Measurements from ENCODE around the gene CLDN5. TPM values are rescaled to one million over a fixed set of nuclear protein-coding genes. Genes with fewer than 3 reads are reported as not detected.

CLDN5 gene
- total and polyA plus RNA-seq, 5 experiments from 2014 or later: 0.11 to 0.22 TPM; not detected in 3

DNA sequence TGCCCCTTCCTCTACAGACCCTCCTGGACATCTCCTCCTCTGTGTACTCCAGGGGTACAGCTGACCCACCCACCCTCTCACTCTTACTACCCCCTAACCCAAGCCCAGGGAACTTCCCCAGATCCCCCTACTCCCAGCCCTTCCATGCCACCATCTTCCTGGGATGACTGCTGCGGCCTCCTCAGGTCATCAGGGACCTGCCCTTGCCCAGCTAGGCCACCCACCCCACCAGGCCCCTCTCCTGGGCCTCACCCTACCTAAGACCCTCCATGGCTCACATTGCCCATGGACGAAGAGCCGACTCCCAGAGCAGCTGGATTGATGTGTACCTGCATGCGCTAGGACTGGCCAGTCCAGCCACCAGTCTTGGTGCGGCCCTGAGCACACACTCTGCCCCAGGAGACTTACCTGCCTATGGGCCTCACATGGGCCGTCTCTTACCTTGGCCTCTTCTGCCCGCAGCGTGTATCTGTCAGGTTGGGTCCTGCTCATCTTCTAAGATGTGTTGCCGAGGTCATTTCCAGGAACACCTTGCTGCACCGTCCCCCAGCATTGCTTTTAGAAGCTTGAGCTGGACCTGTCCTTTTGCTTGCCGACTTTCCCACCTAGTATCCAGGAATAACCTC, 2.0 kb upstream of the CLDN5 start:
- Mint-ChIP-seq H3K36me3 (no peaks in the 10 kb centered on the region), H3K27ac (peak overlapping the region in 1 of 10 donors; percentile 22), H3K9me3 (no peaks in the 10 kb centered on the region), H3K27me3 (peaks cover 0 to 36% (median 26%) of the 10 kb centered on the region in 5 donors), H3K4me1 (peaks cover 3 to 18% (median 9%) of the 10 kb centered on the region in 4 donors), H3K4me3 (peak overlapping the region in 5 of 10 donors; percentile 6 to 41 (median 23))
- POLR2A ChIA-PET: interaction anchor here (0.5 kb wide), 1 partner anchor 10 kb away, joined by 3 read pairs; no protein-coding TSS in a partner anchor
- DNase-seq: no peak
- ATAC-seq: no peak

DNA sequence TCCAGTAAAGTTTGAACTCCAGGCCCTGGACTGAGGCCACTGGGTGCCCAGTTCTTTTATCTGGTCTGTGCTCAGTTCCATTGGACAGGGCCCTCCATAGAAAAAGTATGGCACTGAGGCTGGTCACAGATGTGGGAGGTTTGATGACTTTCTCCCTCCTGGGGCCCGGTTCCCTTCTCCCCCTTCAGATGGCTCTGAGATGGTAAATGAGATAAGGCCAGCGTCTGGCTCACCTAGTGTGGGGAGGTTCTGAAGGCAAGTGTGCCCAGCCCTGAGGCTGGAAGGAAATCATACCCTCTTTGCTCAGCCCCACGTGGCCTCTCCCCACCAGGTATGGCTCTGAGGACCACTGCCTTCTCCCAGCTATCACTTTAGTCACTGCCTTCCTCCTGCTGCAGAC, 1.5 kb upstream of the CLDN5 start:
- POLR2A ChIA-PET: no interaction called here
- Mint-ChIP-seq H3K27ac (no peak overlapping the region), H3K36me3 (no peaks in the 10 kb centered on the region), H3K4me1 (peaks cover 3 to 18% (median 9%) of the 10 kb centered on the region in 4 donors), H3K27me3 (peaks cover 0 to 36% (median 26%) of the 10 kb centered on the region in 5 donors), H3K4me3 (peak overlapping the region in 4 of 10 donors; percentile 6 to 41 (median 30)), H3K9me3 (no peaks in the 10 kb centered on the region)
- DNase-seq: no peak
- no peak for ATAC-seq

DNA sequence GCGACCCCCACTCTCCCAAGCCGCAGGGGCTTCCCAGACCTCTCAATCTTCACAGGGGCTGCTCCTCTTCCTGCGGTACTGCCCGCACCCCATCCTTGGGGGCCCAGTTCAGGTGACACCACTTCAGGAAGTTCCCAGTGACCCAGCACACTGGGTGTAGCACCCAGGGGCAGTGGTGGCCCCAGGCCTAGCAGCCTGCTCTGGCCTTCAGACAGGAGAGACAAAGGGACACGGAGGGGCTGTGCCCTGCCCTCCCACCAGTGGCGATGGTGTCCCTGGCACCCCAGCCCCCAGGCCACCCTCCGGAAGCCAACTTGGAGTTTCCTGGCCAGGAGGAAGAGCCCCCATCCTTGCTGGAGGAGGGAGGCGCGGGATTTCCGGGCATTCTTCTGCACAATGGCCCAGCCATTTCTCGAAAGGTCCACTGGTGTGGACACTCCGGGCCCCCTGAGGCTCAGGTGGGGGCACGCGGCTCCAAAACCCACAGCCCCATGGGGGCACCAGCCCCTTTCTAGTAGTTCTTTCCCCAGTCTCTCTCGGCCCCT, 978 bp upstream of the CLDN5 start:
- peak overlapping the region in 1 of 10 donors; percentile 61 for H3K27ac Mint-ChIP-seq
- H3K4me1 Mint-ChIP-seq: peaks cover 3 to 18% (median 9%) of the 10 kb centered on the region in 4 donors
- H3K9me3 Mint-ChIP-seq: no peaks in the 10 kb centered on the region
- H3K36me3 Mint-ChIP-seq: no peaks in the 10 kb centered on the region
- ATAC-seq: no peak
- peaks cover 0 to 36% (median 26%) of the 10 kb centered on the region in 5 donors for H3K27me3 Mint-ChIP-seq
- H3K4me3 Mint-ChIP-seq: peak overlapping the region in 9 of 10 donors; percentile 42 to 84 (median 55)
- POLR2A ChIA-PET: no interaction called here
- DNase-seq: no peak

DNA sequence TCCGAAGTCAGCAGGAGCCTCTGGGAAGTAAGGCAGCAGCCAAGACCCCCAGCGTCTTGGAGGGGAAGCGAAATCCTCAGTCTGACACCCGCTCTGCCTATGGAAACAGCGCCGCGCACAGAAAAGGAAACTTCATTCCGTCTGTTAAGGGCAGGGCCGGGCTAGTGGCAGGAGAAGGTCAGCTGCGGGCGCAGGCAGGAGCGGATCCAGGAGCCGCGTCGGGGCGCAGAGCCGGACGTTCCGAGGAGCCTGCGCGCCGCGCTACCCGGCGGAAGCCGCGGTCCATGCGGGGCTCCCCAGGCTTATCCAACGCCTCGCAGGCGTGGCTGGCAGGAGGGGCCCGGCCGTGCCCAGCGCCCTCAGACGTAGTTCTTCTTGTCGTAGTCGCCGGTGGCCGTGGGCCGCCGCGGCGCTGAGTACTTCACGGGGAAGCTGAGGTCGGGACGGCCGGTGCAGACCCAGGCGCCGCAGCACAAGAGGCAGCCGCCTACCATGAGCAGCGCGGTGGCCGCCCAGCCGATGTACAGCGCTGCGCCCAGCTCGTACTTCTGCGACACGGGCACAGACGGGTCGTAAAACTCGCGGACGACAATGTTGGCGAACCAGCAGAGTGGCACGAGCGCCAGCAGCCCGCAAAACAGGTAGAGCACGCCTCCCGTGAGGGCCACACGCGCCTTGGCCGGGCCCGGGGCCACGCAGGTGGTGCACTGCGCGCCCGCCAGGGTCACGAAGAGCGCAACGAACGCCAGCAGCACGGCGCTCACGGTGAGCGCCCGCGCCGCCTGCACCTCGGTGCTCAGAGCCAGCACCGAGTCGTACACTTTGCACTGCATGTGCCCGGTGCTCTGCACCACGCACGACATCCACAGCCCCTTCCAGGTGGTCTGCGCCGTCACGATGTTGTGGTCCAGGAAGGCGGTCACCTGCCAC, 705 bp downstream of the CLDN5 start:
- Mint-ChIP-seq H3K9me3 (no peaks in the 10 kb centered on the region), H3K4me1 (peaks cover 3 to 18% (median 9%) of the 10 kb centered on the region in 4 donors), H3K4me3 (peak overlapping the region; percentile 57 to 83 (median 69)), H3K27me3 (peaks cover 0 to 36% (median 26%) of the 10 kb centered on the region in 5 donors), H3K27ac (no peak overlapping the region), H3K36me3 (no peaks in the 10 kb centered on the region)
- DNase-seq (peak in 2 of 10 donors; percentile 18 to 20), ATAC-seq (peak; percentile 74 to 78)
- POLR2A ChIA-PET: interaction anchor here (1.1 kb wide), 1 partner anchor 11 kb away, joined by 3 read pairs; no protein-coding TSS in a partner anchor

DNA sequence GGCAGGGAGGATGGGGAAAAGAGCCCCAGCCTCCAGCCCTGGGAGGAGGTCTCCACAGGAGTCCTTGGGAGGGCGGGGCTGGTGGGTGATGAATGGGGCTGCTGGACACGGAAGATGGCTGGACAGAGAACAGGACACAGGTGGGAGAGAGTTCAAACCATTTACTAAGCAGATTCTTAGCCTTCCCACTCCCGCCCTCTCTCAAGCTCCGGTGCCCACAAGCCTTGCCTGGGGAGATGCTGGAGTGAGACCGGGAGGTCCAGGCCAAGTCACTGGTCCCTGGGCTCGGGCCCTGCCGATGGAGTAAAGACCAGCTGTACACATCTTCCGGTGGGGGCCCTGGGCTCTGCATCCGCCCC, 1.4 kb downstream of the CLDN5 start:
- no peaks in the 10 kb centered on the region for H3K36me3 Mint-ChIP-seq
- H3K27ac Mint-ChIP-seq: no peak overlapping the region
- POLR2A ChIA-PET: interaction anchor here (1.1 kb wide), 1 partner anchor 12 kb away, joined by 3 read pairs; no protein-coding TSS in a partner anchor
- DNase-seq: no peak
- peaks cover 0 to 36% (median 26%) of the 10 kb centered on the region in 5 donors for H3K27me3 Mint-ChIP-seq
- no peaks in the 10 kb centered on the region for H3K9me3 Mint-ChIP-seq
- H3K4me1 Mint-ChIP-seq: peaks cover 3 to 18% (median 9%) of the 10 kb centered on the region in 4 donors
- ATAC-seq: no peak
- H3K4me3 Mint-ChIP-seq: peak overlapping the region; percentile 22 to 79 (median 58)

DNA sequence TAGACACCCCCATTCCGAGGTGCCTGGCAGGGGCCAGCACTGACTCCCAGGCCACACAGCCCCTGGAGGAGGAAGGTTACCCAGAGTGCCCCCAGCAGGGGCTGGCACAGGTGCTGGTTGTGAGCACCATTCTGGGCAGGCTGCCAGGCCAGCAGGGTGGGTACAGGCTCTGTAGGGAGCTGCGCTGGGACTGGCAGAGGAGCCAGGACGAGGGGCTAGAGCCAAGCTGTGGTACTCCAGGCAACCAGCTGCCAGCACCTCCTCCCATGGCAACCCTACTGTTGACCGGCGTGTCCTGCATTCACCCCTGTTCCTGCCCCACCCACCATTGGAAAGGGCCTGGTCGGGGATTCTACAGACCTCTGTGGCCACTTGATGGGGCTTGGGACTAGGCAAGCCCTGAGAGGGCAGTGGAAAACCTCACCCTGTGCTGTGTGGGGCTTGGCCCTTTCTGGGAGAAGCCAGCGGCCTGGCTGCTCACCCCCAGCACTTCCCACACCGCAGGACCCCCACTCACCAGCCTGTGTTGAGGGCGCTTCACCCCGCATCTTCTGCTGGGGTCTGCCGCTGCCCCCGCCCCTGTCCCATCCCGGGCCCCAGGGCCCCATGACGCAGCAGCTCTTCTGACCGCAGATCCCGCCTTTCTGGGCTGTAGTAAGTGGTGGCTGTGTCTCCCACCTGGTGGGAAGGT, 1.9 kb downstream of the CLDN5 start:
- POLR2A ChIA-PET: interaction anchor here (1.1 kb wide), 1 partner anchor 12 kb away, joined by 3 read pairs; no protein-coding TSS in a partner anchor
- H3K4me3 Mint-ChIP-seq: peak overlapping the region in 7 of 10 donors; percentile 22 to 79 (median 58)
- H3K9me3 Mint-ChIP-seq: no peaks in the 10 kb centered on the region
- no peak for ATAC-seq
- no peak overlapping the region for H3K27ac Mint-ChIP-seq
- no peaks in the 10 kb centered on the region for H3K36me3 Mint-ChIP-seq
- peaks cover 3 to 18% (median 9%) of the 10 kb centered on the region in 4 donors for H3K4me1 Mint-ChIP-seq
- peaks cover 0 to 36% (median 26%) of the 10 kb centered on the region in 5 donors for H3K27me3 Mint-ChIP-seq
- DNase-seq: no peak

DNA sequence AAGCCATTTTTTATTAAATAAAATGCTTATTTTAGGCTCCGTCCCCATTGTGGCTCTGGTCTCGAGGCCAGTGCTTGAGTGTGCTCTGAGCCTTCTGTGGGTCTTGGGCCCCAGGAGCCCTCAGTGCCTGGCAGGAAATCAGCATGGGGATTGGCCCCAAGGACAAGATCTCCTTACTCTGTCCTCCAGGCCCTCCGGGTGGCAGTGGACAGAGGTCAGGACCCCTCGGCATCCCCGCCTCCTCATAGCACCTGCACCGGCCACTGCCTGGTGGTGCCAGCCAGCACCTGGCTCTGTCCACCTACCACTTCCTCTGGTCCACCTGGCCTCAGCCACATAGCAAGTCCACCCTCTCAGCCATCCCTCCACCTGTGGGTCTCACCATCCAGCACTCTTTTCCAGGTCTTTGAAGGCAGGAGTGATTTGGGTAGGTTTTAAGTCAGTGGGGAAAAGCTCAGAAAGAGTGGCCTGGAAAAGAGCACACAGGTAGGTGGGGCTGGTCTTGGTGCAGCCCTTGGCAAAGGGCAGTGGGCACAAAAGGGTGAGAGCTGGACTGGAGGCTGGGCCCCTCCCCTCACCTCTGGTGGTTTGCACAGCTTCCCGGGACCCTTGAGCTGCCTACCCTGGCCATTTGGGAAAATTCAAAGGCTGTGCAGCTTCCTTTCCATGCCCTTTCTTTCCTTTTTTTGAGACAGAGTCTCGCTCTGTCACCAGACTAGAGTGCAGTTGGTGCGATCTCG, 3.5 kb downstream of the CLDN5 start:
- ATAC-seq (no peak), DNase-seq (no peak)
- peak overlapping the region in 1 of 10 donors; percentile 41 for H3K27ac Mint-ChIP-seq
- POLR2A ChIA-PET: no interaction called here
- no peaks in the 10 kb centered on the region for H3K9me3 Mint-ChIP-seq
- peaks cover 4 to 16% (median 10%) of the 10 kb centered on the region in 4 donors for H3K4me1 Mint-ChIP-seq
- no peak overlapping the region for H3K4me3 Mint-ChIP-seq
- H3K36me3 Mint-ChIP-seq: no peaks in the 10 kb centered on the region
- H3K27me3 Mint-ChIP-seq: peaks cover 0 to 26% (median 13%) of the 10 kb centered on the region in 5 donors

DNA sequence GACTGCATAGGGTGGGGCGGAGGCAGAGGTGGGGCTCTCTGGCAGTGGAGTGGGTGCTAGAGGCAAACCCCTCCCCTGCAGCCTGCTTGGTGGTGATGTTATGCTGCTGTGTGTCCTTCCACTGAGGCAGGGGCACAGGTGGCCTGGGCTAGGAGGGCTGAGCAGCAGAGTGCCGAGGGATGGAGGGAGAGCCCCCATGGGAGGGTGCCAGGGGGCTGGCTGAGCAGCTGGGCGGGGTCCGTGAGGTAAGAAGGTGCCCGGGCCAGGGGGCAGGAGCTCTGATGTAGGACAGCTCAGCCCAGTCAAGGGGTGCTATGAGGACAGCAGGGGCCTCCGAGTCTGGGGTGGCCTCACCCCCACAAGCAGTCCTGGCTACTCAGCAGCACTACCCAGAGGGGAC, 4.2 kb downstream of the CLDN5 start:
- H3K4me3 Mint-ChIP-seq: no peak overlapping the region
- no peak for ATAC-seq
- H3K4me1 Mint-ChIP-seq: peaks cover 4 to 16% (median 9%) of the 10 kb centered on the region in 4 donors
- DNase-seq: no peak
- H3K27ac Mint-ChIP-seq: no peak overlapping the region
- POLR2A ChIA-PET: no interaction called here
- no peaks in the 10 kb centered on the region for H3K9me3 Mint-ChIP-seq
- peaks cover 0 to 19% (median 6%) of the 10 kb centered on the region in 5 donors for H3K27me3 Mint-ChIP-seq
- H3K36me3 Mint-ChIP-seq: no peaks in the 10 kb centered on the region

DNA sequence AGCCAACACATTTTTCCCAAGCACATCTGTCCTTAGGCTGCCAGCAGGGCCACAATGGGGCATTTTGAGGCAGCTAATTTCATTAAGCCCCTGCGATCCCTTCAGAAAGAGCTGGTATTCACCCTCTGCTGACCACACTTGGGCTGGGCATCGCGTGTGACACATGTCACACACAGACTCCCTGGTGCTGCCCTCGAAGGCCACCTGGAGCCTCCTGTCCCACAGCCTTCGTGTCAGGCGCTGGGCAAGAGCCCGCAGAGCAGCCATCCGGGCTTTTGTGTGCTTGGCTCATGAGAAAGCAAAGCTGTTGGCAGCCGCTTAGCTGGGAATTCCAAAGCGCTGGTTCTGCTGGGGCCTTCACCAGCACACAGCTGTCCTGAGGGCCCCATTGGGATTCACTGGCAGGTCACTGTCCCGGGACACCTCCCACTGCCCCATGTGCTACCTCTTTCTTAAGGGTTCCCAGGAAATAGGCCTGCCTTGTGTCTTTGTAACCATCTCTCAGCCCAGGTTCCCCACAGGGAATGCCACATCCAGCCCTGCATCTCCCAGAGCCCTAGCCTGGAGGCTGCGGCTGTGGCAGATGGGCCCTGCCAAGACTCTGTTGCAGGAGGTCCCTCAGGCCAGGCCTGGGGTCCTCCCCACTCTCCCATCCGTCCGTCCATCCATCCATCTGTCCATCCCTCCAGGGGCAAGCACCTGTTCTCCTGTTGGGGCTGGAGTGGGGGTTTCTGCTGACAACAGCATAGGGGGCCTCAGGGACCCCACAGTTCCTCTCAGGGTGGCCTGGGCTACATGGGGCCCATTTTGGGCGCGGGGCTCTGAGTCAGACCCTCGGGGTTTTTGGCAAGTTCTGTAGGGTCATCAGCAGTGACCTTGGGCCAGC, 4.9 kb downstream of the CLDN5 start:
- no peak for DNase-seq
- POLR2A ChIA-PET: interaction anchor here (0.6 kb wide), 2 partner anchors 10 to 97 kb away, joined by 3 to 4 read pairs; no protein-coding TSS in a partner anchor
- Mint-ChIP-seq H3K9me3 (peaks cover 0 to under 1% (median 0%) of the 10 kb centered on the region in 9 donors), H3K27me3 (peaks cover 0 to 14% (median 2%) of the 10 kb centered on the region in 5 donors), H3K36me3 (no peaks in the 10 kb centered on the region), H3K4me3 (no peak overlapping the region), H3K27ac (peak overlapping the region in 1 of 10 donors; percentile 40), H3K4me1 (peaks cover 0 to 13% (median 8%) of the 10 kb centered on the region in 4 donors)
- no peak for ATAC-seq

DNA sequence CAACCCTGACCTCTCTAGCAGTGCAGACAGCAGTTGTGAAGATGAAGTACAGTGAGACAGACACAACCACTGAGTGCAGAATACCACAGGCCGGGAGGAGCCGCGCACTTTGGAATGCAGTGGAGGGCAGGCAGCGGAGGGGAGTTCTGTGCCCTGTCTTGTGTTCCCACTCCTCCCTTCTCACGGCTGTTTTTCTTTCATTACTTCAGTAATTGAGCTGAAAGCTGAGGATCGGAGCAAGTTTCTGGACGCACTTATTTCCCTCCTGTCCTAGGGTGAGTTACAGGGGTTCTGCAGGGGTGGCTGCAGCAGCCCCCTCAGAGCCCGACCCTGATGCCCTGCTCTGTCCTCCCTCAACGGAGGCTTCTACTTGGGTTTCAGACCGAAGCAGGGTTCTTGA, 5.6 kb downstream of the CLDN5 start:
- Mint-ChIP-seq H3K4me1 (peaks cover 0 to 11% (median 7%) of the 10 kb centered on the region in 4 donors), H3K9me3 (peaks cover 0 to 7% (median 4%) of the 10 kb centered on the region in 9 donors), H3K36me3 (peaks cover 0 to 5% (median 0%) of the 10 kb centered on the region in 3 donors), H3K27ac (no peak overlapping the region), H3K4me3 (no peak overlapping the region), H3K27me3 (peaks cover 0 to 10% (median 2%) of the 10 kb centered on the region in 5 donors)
- DNase-seq: no peak
- ATAC-seq: no peak
- POLR2A ChIA-PET: interaction anchor here (0.6 kb wide), 1 partner anchor 98 kb away, joined by 3 read pairs; no protein-coding TSS in a partner anchor

Data from naive thymus-derived CD8-positive, alpha-beta T cell (primary cell).